OCI-M2 (cell line): ENCODE data around the gene EXD3.

ENCODE experiments used
- DNase-seq: peaks from one replicate; lab custom pipeline; 2025; ENCODE audit not compliant: unreplicated experiment; lab: John Stamatoyannopoulos, UW

EXD3 gene

DNA sequence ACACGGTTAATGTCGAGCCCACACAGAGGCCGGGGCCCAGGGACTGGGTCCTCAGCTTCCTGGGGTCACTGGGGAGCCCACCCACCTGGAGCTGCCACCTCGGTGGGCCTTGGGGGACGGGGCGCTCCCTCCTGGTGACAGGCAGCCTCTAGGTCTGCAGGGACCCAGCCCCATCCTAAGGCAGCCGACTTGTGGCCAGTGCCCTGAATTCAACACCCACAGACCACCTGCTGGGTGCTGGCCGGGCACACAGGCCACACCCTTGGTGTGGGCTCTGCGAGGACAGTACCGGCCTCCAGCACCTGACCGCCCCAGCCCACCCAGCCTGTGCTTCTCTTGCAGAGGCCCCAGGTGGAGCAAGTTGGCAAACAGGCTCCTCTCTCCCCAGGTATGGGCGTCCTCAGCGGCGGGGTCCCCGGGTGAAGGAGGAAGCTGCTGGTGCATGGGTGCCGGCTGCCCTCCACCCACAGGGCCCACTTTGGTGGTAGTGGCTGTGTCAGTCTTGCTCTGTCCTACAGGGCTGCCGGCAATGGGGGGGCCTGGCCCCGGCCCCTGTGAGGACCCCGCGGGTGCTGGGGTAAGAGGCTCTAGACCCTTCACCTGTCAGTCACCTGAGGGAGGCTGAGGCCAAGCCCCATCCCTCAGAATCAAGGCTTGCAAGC lies 9.9 kb upstream of the EXD3 start:
- DNase-seq: no peak

DNA sequence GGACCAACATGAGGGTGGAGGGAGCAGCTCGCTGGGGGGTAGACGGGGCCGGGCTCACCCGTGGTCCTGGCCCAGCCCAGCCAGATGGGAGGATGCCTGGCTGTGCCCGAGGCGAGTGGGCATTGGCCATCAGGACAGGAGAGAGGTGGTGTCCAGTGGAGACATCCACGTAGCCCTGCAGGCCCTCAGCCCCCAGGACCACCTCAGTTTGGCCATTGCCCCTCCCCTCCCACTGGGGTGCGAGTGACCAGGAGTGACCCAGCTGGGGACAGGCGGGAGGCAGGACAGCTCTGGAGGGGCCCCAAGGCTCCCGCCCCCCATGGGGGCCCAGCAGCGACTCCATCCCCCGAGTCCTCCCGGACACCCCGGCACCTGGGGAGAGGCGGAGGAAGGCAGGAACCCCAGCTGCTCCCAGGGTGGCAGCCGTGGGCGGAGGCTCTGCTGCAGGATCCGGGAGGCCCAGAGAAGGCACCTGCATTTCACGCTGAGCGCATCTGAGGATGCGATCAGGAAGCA lies 8.5 kb upstream of the EXD3 start:
- no peak for DNase-seq

DNA sequence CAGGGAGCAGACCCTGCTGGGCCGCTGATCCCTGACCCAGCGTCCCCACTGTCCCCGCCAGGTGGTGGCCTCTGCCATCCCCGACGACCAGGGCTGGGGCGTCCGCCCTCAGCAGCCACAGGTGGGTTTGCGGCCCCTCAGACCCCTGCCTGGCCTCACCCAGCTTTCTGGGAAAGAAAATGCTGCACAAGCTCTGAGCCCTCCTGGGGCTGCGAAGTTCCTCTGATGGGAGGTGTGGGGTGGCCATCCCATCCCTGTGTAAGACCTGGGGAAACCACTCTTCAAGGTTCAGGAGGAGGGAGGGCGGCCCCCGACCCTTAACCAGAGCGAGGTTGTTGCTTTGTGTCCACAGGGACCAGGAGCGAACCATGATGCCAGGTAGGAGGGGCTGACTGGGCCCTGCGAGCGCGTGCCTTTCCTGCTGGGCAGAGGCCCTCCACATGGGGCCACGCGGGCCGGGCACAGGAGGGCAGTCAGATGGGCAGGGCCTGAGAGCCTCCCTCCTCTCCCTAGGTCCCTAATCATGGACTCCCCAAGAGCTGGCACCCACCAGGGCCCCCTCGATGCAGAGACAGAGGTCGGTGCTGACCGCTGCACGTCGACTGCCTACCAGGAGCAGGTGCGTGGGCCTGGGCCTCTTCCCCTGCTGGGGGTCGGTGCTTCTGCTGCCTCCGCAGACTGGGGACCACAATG lies 7.9 kb upstream of the EXD3 start:
- DNase-seq: no peak

DNA sequence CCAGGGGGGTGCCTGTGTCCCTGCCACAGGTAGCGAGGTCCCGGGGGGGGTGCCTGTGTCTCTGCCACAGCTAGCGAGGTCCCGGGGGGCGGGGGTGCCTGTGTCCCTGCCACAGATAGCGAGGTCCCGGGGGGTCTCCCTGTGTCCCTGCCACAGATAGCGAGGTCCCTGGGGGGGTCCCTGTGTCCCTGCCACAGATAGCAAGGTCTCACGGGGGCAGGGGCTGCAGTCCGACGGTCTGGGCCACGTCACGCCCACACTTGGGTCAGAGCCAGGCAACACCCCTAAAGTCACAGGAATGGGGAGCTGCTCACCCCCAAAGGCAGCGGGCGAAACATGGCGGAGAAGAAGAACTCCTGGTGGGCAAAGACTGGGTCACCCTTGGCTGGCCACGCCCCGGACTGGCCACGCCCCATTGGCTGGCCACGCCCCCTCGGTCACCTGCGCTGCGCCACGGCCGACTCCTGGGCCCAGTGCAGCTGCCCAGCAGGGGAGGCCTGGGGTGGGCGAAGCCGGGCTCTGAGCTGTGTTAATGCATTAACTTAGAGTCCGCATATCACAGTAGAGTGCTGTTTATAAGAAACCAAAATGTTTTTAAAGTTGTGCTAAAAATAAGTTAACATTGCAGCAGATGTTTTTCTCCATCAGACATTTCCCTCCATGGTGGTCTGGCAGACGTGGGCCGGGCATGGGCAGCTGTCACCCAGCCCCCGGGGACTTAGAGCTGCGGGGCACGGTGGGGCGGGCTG lies 7.2 kb upstream of the EXD3 start:
- no peak for DNase-seq

DNA sequence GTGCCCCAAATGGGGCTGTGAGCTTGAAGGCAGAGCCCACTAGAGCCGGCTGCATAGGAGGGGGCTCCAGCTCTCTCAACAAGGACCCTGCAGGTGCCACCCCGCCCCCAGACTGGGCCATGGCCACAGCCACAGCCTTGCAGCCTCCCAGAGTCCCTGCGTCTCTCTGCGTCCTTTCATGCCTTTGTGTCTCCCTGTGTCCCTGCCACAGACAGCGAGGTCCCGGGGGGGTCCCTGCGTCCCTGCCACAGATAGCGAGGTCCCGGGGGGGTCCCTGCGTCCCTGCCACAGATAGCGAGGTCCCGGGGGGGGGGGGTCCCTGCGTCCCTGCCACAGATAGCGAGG lies 6.6 kb upstream of the EXD3 start:
- no peak for DNase-seq

DNA sequence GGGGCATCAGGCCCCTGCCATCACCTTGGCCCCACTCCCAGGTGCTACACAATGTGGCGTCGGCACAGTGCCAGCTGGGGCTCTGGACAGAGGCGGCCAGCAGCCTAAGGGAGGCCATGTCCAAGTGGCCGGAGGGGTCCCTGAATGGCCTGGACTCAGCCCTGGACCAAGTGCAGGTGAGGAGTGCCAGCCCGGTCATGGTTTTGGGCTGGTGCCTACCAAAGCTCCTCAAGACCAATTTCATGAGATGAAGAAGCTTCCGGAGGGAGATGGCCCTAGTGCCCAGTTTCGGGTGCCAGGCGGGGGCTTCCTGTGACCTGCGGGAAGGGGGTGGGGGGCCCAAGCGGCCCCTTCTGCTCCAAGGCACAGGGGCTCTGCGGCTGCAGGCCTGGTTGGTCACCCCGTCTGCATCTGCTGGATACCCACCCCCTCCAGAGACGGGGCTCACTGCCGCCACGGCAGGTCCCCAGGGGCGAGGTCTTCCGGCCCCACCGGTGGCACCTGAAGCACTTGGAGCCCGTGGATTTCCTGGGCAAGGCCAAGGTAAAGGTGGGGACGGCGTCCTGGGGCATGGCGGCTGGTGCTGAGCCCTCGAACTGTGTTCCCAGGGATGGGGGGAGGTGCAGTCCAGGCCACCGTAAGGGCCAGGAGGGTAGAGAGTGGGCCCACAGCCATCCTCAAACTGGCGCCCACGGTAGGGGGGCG lies 6.0 kb upstream of the EXD3 start:
- DNase-seq: no peak

DNA sequence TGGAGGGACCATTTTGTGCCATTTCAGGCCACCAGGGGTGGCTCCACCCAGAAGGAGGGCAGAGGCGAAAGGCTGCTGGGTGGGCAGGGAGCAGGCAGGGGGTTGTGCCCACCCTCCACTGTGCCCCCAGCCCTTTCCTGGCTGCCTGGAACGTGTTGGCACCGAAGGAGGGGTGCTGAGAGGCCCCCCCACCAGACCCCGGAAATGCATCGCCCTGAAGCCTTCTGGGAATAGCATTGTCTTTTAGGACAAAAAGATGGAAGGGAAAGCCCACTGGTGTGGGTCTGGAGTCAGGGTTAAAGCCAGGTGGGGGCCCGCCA lies 5.3 kb upstream of the EXD3 start:
- DNase-seq: no peak

DNA sequence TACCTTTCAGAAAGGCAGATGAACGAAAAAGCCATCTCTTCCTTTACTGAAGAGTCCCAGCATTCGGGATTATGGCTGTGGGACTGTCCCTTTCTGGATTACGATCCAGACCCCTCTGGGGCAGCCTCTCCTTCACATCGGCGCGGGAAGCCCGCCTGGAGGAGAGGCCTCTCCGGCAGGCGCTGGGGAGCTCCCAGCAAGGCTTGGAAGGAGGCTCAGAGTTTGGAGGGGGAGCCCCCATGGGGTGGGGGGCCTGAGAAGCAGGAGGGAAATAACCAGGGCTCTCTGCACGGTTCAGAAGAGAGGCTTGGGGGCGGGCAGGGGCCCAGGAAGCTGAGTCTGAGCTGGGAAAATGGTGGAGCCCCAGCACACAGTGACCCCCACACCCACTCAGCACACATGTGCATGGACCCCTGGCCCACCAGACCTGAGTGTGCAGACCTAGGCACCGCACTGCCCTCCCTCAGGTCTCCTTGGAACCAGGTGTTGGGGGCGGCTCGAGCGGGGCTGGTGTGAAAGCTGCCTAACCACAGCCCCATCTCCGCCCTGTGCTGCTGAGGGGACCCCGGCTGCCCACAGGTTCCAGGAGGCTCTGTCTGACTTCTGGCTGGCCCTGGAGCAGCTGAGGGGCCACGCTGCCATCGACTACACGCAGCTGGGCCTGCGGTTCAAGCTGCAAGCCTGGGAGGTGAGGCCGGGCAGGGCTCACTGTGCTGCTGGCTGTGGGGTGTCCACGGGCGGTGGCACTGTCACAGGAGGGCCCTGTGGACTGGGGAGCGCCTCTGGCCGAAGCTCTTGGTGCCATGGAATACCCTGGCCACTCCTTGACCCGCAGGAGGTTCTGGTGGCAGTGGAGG lies 4.7 kb upstream of the EXD3 start:
- DNase-seq: no peak

DNA sequence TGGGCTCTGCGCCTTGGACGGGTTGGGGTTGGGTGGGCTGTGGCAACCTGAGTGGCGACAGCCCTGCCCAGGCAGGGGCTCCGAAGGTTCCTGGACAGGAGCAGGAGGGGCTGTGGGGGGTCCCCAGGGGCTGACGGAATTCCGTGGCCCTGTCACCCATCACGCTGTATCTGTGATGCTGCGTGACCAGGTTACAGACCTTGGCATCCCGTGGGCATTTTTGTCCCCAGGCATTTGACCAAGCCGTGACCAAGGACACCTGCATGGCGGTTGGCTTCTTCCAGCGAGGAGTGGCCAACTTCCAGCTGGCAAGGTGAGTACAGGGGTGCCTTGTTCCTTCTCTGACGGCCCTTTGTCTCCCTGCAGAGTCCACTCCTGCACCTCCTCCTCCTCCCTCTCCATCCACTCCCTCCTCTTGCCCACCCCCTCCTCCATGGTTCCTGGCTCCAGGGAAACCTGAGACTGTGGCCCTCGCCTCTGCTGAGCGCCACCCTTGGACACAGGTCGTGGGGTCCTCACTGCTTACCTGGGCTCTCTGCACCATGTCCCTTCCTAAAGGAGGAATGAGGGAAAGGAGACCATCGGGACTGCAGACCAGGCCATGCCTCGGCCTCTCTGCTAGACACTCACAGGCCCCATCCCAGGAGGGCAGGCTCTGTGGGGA lies 3.2 kb upstream of the EXD3 start:
- DNase-seq: no peak

DNA sequence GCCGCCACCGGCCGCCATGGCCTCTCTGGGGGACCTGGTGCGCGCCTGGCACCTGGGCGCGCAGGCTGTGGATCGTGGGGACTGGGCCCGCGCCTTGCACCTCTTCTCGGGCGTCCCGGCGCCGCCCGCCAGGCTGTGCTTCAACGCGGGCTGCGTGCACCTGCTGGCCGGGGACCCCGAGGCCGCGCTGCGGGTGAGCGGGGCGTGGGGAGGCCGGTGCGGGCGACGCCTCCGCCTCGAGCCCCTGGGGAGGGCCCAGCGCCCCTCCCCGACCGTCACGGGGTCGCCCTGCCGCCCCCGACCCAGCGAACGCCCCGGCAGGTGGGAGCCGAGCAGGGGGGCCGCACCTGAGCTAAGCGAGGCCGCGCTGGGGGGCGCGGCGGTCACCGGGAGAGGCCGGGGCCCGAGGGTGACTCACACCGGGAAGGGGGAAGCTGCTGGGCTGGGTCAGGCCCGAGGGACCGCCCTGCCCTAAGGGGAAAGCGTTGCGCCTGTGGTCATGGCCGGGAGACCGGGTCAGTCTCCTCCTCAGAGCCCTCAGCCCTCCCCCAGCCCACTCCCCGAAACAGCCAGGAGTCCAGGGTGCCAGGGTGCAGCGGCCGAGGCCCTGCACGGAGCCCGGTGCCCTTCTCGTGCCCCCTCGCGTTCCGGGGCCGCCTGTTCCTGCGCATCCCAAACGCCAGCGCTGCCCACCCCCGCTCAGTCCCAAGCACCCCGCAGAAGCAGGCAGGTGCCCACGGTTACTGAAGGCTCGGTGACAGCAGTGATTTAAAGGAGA lies 741 bp upstream of the EXD3 start:
- DNase-seq: no peak

DNA sequence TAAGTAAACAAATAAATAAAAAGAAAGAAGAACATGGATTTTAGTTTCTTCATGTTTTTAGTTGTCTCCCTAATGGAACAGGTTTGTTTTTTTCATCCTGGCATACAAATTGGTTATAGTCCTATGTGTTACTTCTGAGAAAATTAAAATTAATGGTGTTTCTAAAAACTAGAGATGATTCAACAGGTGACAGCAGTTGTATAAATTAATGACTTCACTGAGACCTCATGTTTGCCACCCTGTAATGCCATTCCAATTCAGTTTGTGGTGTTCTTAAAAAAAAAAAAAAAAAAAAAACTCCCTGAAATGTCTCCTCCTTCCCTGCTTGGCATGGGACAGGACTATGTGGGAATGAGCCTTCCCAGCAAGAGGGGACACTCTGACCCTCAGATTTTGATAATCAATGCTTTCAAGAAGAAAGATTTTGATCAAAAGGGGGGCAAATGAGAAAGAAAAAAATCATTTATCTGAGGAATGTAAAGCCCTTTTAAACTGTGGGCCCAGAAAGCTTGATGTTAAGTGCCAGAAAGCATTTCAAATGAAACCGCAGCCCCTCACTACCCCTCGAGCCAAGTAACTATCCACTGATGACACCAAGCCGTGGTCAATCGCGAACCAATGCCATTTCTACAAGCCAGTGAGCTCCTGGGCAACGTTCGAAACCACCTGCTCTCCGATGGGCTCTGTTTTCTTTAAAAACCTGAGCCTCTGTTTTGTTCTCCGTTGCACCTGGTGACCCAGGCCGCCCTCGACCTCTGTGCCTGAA lies 941 bp downstream of the EXD3 start:
- no peak for DNase-seq

DNA sequence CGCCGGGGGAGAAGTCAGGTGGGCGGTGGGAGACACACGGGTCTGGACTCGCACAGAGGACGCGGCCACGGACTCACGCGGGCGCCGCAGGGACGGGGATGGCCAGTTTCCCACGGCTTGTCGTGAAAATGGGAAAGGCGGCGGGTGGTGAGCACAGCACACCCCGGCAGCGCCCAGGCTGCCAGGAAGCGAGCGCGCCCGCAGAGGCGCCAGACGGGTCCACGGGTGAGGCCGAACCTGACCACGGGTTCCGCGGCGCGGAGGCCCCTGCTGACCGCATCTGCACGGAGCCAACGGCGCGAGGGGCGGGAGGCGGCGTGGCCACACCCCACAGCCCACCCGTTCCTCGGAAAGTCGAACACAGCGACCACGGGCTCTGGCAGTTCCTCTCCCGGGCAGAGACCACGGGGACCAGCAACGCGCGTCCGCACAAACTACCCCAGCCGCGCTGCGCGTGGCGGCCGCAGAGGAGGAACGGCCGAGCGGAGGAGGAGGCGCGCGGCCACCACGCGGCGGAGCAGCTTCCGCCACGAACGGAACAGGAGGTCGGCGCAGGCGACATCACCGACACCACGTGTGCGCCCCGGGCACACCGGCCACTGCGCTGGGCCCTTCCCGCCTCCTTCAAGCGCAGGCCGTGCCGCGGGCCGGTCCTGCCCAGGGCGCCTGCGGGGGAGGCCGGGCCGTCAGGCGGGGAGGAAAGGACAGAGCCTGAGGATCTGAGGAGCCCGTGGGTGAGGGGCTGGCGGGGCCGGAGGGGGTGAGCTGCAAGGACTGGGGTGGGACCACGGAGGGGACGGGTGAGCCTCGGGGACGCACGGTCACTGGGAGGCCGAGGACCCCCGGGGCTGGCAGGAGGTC lies 5.6 kb downstream of the EXD3 start:
- DNase-seq: no peak

DNA sequence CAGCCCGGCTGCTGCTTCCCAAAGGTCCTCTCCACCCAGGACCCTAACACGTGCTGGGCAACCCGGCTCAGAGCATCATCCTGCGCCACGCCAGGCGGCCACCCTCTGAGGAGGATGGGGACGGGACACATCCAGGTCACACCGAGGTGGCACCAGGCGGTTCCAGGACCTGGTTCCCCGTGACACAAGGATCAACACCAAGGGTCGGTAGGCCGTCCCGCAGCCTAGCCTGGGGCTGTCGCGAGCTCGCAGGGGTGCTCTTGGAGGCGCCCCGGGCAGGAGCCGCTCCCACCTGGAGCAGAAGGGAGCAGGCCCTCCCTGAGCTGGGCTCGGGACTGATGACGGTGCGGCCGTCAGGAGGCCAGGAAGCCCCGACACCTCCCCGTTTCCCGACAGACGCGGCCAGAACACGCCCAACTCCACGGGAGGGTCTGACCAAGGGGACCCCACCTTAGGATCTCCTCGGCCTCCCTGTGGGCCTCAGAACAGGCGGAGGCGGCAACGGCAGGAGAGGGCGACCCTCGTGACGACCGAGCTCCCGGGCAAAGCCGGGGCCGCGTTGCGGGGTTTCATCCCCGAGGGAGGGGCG lies 6.3 kb downstream of the EXD3 start:
- DNase-seq: no peak

DNA sequence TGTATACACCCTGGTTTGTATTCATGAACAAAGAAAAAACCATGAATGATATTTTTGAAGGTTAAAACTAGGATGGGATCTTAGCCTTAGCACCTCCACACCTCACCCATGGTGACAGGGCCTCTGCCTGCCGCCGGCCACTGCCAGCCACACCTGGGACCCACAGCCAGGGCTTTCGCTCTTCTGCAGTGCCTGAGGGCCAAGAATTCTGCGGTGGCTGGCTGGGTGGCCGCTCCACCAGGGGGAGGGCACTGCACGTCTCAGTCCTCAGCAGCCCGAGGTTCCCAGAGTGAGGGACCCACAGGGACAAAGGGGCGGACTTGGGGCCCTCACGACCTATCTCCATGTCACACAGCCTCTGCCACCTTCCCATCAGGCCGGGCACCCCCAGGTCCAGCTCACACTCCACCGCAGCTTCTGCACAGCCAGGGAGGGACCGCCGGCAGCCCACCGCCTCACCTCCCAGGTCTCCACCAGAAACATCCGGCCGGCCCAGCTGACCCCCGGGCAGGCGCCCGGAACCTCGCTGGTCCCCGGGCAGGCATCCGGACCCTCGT lies 6.9 kb downstream of the EXD3 start:
- no peak for DNase-seq

DNA sequence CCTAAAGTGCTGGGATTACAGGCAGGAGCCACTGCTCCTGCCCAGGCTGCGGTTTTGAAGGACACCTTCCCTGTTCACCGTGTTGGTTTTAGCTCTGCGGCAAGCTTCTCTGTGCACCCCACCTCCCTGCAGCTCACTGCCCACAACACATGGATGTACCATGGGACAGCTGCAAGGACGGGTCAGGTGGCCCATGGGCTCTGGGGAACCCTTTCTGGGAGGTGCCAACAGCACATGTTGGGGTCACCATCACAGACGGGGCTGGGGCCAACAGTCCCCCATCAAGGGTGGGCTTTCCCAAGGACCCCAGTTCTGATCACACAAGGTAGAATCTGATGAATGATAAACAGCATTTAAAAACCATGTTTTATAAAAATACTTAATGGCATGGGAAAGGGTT lies 7.5 kb downstream of the EXD3 start:
- DNase-seq: no peak

DNA sequence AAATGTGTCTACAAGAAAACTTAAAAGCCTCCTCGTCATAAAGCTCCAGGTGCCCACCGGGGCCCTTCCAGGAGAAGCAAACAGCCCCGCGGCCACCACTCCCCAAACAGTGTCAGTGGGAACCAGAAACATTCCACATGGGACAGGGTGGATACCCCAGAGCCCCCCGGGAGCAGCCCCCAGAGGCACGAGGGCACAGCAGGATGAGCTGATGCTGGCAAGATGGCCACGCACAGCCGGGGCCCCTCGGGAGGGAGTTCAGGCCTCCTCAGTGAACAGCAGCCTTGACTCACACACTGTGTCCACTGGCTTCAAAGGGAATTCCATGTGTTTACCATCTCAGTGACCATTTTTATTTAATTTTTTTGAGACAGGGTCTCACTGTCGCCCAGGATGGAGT lies 10.5 kb downstream of the EXD3 start:
- DNase-seq: no peak
